T-helper 2 cell treated with Interferon-gamma antibody and Interleukin-4, amounts not matched to agents 5 μg/mL and 100 μg/mL, for 36 hours (primary cell): ENCODE results near the gene UBAP1L.

Experiments used
- DNase-seq: peaks from one replicate; pipeline ENCODE4 v3.0.0; 2021; ENCODE audit warnings: low spot score
- H3K27ac Mint-ChIP-seq: one replicate; pipeline ENCODE4 v1.8.0; 2021; ENCODE audit warnings: mild to moderate bottlenecking, mixed read lengths
- H3K27me3 Mint-ChIP-seq: one replicate; pipeline ENCODE4 v1.8.0; 2021; ENCODE audit warnings: low read depth, mixed read lengths
- H3K36me3 Mint-ChIP-seq: one replicate; pipeline ENCODE4 v1.8.0; 2021; ENCODE audit warnings: low read depth, mixed read lengths
- H3K4me1 Mint-ChIP-seq: one replicate; pipeline ENCODE4 v1.8.0; 2021; ENCODE audit warnings: low read depth, mixed read lengths
- H3K4me3 Mint-ChIP-seq: one replicate; pipeline ENCODE4 v1.8.0; 2022; ENCODE audit warnings: mild to moderate bottlenecking, moderate library complexity, mixed read lengths
- H3K9me3 Mint-ChIP-seq: one replicate; pipeline ENCODE4 v1.8.0; 2021; ENCODE audit warnings: mixed read lengths

Gene UBAP1L

GRCh38 chr15:65071381-65071811, 43.6 kb downstream of the UBAP1L start:
- Mint-ChIP-seq H3K36me3 (no peaks in the 10 kb centered on the region), H3K9me3 (no peaks in the 10 kb centered on the region), H3K27ac (no peak overlapping the region), H3K4me3 (no peak overlapping the region), H3K4me1 (peaks cover 5% of the 10 kb centered on the region), H3K27me3 (peaks cover 33% of the 10 kb centered on the region)
- no peak for DNase-seq

GRCh38 chr15:65069779-65070546, 45.0 kb downstream of the UBAP1L start:
- Mint-ChIP-seq H3K27ac (no peak overlapping the region), H3K27me3 (peaks cover 41% of the 10 kb centered on the region), H3K9me3 (no peaks in the 10 kb centered on the region), H3K4me1 (peaks cover 5% of the 10 kb centered on the region), H3K4me3 (no peak overlapping the region), H3K36me3 (no peaks in the 10 kb centered on the region)
- DNase-seq, result no peak

- Mint-ChIP-seq H3K4me3 (no peak overlapping the region), H3K4me1 (peaks cover 5% of the 10 kb centered on the region), H3K27me3 (peaks cover 41% of the 10 kb centered on the region), H3K27ac (no peak overlapping the region), H3K36me3 (no peaks in the 10 kb centered on the region), H3K9me3 (no peaks in the 10 kb centered on the region)
- no peak for DNase-seq
Measured at GRCh38 chr15:65069179-65069578, 45.8 kb downstream of the UBAP1L start.

- H3K27me3 Mint-ChIP-seq, result peaks cover 44% of the 10 kb centered on the region
- no peaks in the 10 kb centered on the region for H3K9me3 Mint-ChIP-seq
- H3K4me1 Mint-ChIP-seq, result peaks cover 5% of the 10 kb centered on the region
- no peak overlapping the region for H3K4me3 Mint-ChIP-seq
- H3K27ac Mint-ChIP-seq, result no peak overlapping the region
- no peak for DNase-seq
- no peaks in the 10 kb centered on the region for H3K36me3 Mint-ChIP-seq
Measured at GRCh38 chr15:65068403-65068788, 46.6 kb downstream of the UBAP1L start.

- H3K27ac Mint-ChIP-seq, result no peak within 1 kb of the TSS
- H3K27me3 Mint-ChIP-seq, result peaks cover 44% of the 10 kb centered on the region
- no peak for DNase-seq
- peaks cover 5% of the 10 kb centered on the region for H3K4me1 Mint-ChIP-seq
- peak within 1 kb of the TSS; percentile 40 for H3K4me3 Mint-ChIP-seq
- no peaks in the 10 kb centered on the region for H3K9me3 Mint-ChIP-seq
- H3K36me3 Mint-ChIP-seq, result no peaks in the 10 kb centered on the region
Measured at GRCh38 chr15:65067645-65068402, 47.2 kb downstream of the UBAP1L start, which contains the start of gene RASL12. TSS of gene RASL12 (minus strand) at chr15:65067991. CDS start at chr15:65067835, 156 bp downstream.

- H3K27ac Mint-ChIP-seq, result no peak overlapping the region
- no peaks in the 10 kb centered on the region for H3K36me3 Mint-ChIP-seq
- H3K27me3 Mint-ChIP-seq, result peaks cover 44% of the 10 kb centered on the region
- H3K4me3 Mint-ChIP-seq, result peak overlapping the region; percentile 40
- H3K4me1 Mint-ChIP-seq, result peaks cover 5% of the 10 kb centered on the region
- no peak for DNase-seq
- no peaks in the 10 kb centered on the region for H3K9me3 Mint-ChIP-seq
Measured at GRCh38 chr15:65067317-65067644, 47.7 kb downstream of the UBAP1L start.

- DNase-seq, result no peak
- Mint-ChIP-seq H3K9me3 (no peaks in the 10 kb centered on the region), H3K4me1 (peaks cover 5% of the 10 kb centered on the region), H3K27me3 (peaks cover 46% of the 10 kb centered on the region), H3K4me3 (peak overlapping the region; percentile 40), H3K27ac (no peak overlapping the region), H3K36me3 (no peaks in the 10 kb centered on the region)
Measured at GRCh38 chr15:65066635-65067316, 48.2 kb downstream of the UBAP1L start.

- Mint-ChIP-seq H3K4me1 (peaks cover 5% of the 10 kb centered on the region), H3K36me3 (no peaks in the 10 kb centered on the region), H3K27me3 (peaks cover 46% of the 10 kb centered on the region), H3K27ac (no peak overlapping the region), H3K4me3 (no peak overlapping the region), H3K9me3 (no peaks in the 10 kb centered on the region)
- DNase-seq, result no peak
Measured at GRCh38 chr15:65066001-65066634, 48.9 kb downstream of the UBAP1L start.

- no peaks in the 10 kb centered on the region for H3K36me3 Mint-ChIP-seq
- peaks cover 26% of the 10 kb centered on the region for H3K27me3 Mint-ChIP-seq
- H3K27ac Mint-ChIP-seq, result no peak overlapping the region
- no peak overlapping the region for H3K4me3 Mint-ChIP-seq
- peaks cover 2% of the 10 kb centered on the region for H3K4me1 Mint-ChIP-seq
- no peak for DNase-seq
- H3K9me3 Mint-ChIP-seq, result no peaks in the 10 kb centered on the region
Measured at GRCh38 chr15:65062726-65063125, 52.3 kb downstream of the UBAP1L start.

GRCh38 chr15:65062061-65062460, 52.9 kb downstream of the UBAP1L start:
- no peaks in the 10 kb centered on the region for H3K9me3 Mint-ChIP-seq
- no peak overlapping the region for H3K27ac Mint-ChIP-seq
- H3K4me1 Mint-ChIP-seq, result peaks cover 2% of the 10 kb centered on the region
- H3K27me3 Mint-ChIP-seq, result peaks cover 22% of the 10 kb centered on the region
- H3K36me3 Mint-ChIP-seq, result no peaks in the 10 kb centered on the region
- DNase-seq, result no peak
- H3K4me3 Mint-ChIP-seq, result no peak overlapping the region

- H3K4me1 Mint-ChIP-seq, result peaks cover 2% of the 10 kb centered on the region
- H3K9me3 Mint-ChIP-seq, result no peaks in the 10 kb centered on the region
- H3K27me3 Mint-ChIP-seq, result peaks cover 12% of the 10 kb centered on the region
- H3K36me3 Mint-ChIP-seq, result no peaks in the 10 kb centered on the region
- H3K4me3 Mint-ChIP-seq, result no peak overlapping the region
- no peak overlapping the region for H3K27ac Mint-ChIP-seq
- no peak for DNase-seq
Measured at GRCh38 chr15:65060641-65061397, 54.2 kb downstream of the UBAP1L start.

GRCh38 chr15:65059931-65060596, 54.9 kb downstream of the UBAP1L start:
- no peak for DNase-seq
- H3K36me3 Mint-ChIP-seq, result no peaks in the 10 kb centered on the region
- no peak overlapping the region for H3K27ac Mint-ChIP-seq
- H3K4me3 Mint-ChIP-seq, result no peak overlapping the region
- peaks cover 5% of the 10 kb centered on the region for H3K27me3 Mint-ChIP-seq
- no peaks in the 10 kb centered on the region for H3K9me3 Mint-ChIP-seq
- peaks cover 7% of the 10 kb centered on the region for H3K4me1 Mint-ChIP-seq

- DNase-seq, result no peak
- H3K4me3 Mint-ChIP-seq, result no peak overlapping the region
- no peak overlapping the region for H3K27ac Mint-ChIP-seq
- peaks cover 7% of the 10 kb centered on the region for H3K4me1 Mint-ChIP-seq
- H3K27me3 Mint-ChIP-seq, result peaks cover 5% of the 10 kb centered on the region
- H3K9me3 Mint-ChIP-seq, result no peaks in the 10 kb centered on the region
- no peaks in the 10 kb centered on the region for H3K36me3 Mint-ChIP-seq
Measured at GRCh38 chr15:65059369-65059750, 55.6 kb downstream of the UBAP1L start.
